Endothelial cell (in vitro differentiated cells): ENCODE data around the gene NUMBL. TPM values are rescaled to one million over a fixed set of nuclear protein-coding genes. Genes with fewer than 3 reads are reported as not detected.
"Not testable (repeated sequence)": the region's sequence is repeated elsewhere in the genome, so short reads cannot be mapped to it uniquely, and the experiment has no call there.

ENCODE experiments used
- DNase-seq: peaks from one replicate; pipeline ENCODE4 v3.0.0; 2021; ENCODE audit warnings: low spot score
- H3K27ac Mint-ChIP-seq: one replicate; pipeline ENCODE4 v1.8.0; 2021; ENCODE audit warnings: mixed read lengths, inconsistent platforms; ENCODE audit not compliant: unreplicated experiment
- H3K27me3 Mint-ChIP-seq: one replicate; pipeline ENCODE4 v1.8.0; 2021; ENCODE audit warnings: mild to moderate bottlenecking, moderate library complexity, mixed read lengths, inconsistent platforms; ENCODE audit not compliant: unreplicated experiment
- H3K36me3 Mint-ChIP-seq: one replicate; pipeline ENCODE4 v1.8.0; 2021; ENCODE audit warnings: mild to moderate bottlenecking, low read depth, mixed read lengths, inconsistent platforms; ENCODE audit not compliant: unreplicated experiment
- H3K4me1 Mint-ChIP-seq: one replicate; pipeline ENCODE4 v1.8.0; 2021; ENCODE audit warnings: mild to moderate bottlenecking, mixed read lengths, inconsistent platforms; ENCODE audit not compliant: unreplicated experiment
- H3K4me3 Mint-ChIP-seq: one replicate; pipeline ENCODE4 v1.8.0; 2021; ENCODE audit warnings: mild to moderate bottlenecking, mixed read lengths, inconsistent platforms; ENCODE audit not compliant: unreplicated experiment
- H3K9me3 Mint-ChIP-seq: one replicate; pipeline ENCODE4 v1.8.0; 2021; ENCODE audit warnings: mixed read lengths, inconsistent platforms; ENCODE audit not compliant: unreplicated experiment
- CTCF ChIP-seq: fragments of 200-600 bp; sonication (generic); IDR thresholded peaks from one replicate; pipeline ENCODE4 v1.5.0; 2021; ENCODE audit warnings: antibody characterized with exemption; ENCODE audit not compliant: unreplicated experiment
- total RNA-seq: library from RNA; stranded (reverse); fragmentation: NEBNext Ultra II Directional; extraction: Animal tissue kit (Norgen Biotek cat#: 25700); gene quantifications from one replicate; pipeline ENCODE4 v1.2.1, GENCODE V29; 2021; ENCODE audit not compliant: unreplicated experiment

Gene NUMBL
- total RNA-seq, 1 donor from 2014 or later = 10.0 TPM

DNA sequence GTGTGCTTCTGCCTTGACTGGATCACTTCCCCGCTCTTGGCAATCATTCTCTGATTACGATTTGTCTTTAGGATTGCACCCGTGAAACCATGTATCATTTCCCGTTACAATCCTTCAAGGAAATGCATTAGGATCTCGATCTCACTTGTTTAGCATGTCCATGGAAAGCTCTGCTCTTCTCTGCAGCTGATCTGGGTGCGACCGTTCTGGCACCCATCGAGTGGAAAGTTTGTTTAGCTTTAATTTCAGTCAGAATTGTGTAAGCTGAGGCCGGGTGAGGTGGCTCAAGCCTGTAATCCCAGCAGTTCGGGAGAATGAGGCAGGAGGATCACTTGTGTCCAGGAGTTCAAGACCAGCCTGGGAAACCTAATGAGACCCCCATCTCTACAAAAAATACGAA lies 30.9 kb downstream of the NUMBL start:
- H3K4me1 Mint-ChIP-seq = no peaks in the 10 kb centered on the region
- no peak for TF ChIP-seq CTCF
- no peak for DNase-seq

DNA sequence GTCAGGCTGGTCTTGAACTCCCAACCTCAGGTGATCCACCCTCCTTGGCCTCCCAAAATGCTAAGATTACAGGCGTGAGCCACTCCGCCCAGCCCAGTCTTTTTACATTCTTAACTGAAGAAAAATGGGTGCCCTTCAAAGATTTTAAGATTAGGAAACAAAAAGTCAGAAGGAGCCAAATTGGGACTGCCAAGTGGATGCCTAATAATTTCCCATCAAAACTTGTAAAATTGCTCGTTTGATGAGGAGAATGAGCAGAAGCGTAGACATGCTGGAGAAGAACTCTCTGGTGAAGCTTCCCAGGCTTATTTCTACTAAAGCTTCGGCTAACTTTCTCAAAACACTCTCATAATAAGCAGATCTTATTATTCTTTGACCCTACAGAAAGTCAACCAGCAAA lies 31.3 kb downstream of the NUMBL start:
- Mint-ChIP-seq H3K27me3 (no peaks in the 10 kb centered on the region), H3K4me1 (no peaks in the 10 kb centered on the region)

More for the DNA sequence above, 30.9 kb downstream of the NUMBL start:
- no peaks in the 10 kb centered on the region for H3K27me3 Mint-ChIP-seq
- no peaks in the 10 kb centered on the region for H3K36me3 Mint-ChIP-seq
- no peaks in the 10 kb centered on the region for H3K9me3 Mint-ChIP-seq
- H3K4me3 Mint-ChIP-seq = no peak overlapping the region
- no peak overlapping the region for H3K27ac Mint-ChIP-seq

DNA sequence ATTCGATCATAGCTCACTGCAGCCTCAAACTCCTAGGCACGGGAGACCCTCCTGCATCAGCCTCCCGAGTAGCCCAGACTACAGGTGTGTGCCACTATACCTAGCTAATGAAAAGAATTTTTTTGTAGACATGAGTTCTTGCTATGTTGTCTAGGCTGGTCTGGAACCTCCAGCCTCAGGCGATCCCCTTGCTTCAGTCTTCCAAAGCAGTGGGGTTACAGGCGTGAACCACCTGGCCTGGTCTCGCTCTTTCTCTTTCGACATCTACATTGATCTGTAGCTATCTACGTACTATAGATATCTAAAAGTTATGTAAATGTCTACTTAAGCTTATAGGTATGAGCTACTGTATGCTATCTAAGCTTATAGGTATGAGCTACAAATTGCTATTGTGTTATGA lies 32.4 kb downstream of the NUMBL start:
- Mint-ChIP-seq H3K4me1 (no peaks in the 10 kb centered on the region), H3K4me3 (no peak overlapping the region), H3K36me3 (no peaks in the 10 kb centered on the region), H3K27ac (no peak overlapping the region), H3K9me3 (no peaks in the 10 kb centered on the region), H3K27me3 (no peaks in the 10 kb centered on the region)
- no peak for TF ChIP-seq CTCF
- no peak for DNase-seq

More for the DNA sequence above, 31.3 kb downstream of the NUMBL start:
- DNase-seq = no peak
- Mint-ChIP-seq H3K27ac (no peak overlapping the region), H3K9me3 (no peaks in the 10 kb centered on the region), H3K36me3 (no peaks in the 10 kb centered on the region), H3K4me3 (no peak overlapping the region)
- TF ChIP-seq CTCF = no peak

- not testable (repeated sequence) for H3K36me3 Mint-ChIP-seq, H3K27me3 Mint-ChIP-seq, H3K4me3 Mint-ChIP-seq, H3K4me1 Mint-ChIP-seq, H3K9me3 Mint-ChIP-seq, H3K27ac Mint-ChIP-seq, DNase-seq
Measured at GRCh38 chr19:40655684-40656083, 34.8 kb downstream of the NUMBL start.

DNA sequence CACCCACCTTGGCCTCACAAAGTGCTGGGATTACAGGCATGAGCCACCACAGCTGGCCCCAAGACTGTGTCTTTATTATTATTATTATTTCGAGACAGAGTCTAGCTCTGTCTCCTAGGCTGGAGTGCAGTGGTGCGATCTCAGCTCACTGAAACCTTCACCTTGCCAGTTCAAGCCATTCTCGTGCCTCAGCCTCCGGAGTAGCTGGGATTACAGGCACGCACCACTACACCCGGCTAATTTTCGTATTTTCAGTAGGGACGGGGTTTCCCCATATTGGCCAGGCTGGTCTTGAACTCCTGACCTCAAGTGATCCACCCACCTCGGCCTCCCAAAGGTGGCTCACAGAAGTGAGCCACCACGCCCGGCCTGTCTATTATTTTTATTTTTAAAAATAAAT lies 38.1 kb downstream of the NUMBL start:
- H3K36me3 Mint-ChIP-seq, H3K27me3 Mint-ChIP-seq, H3K9me3 Mint-ChIP-seq, H3K27ac Mint-ChIP-seq, DNase-seq, H3K4me1 Mint-ChIP-seq, H3K4me3 Mint-ChIP-seq: not testable (repeated sequence)

- no peak for TF ChIP-seq CTCF
Measured at GRCh38 chr19:40650749-40651305, 39.6 kb downstream of the NUMBL start.

GRCh38 chr19:40649903-40650675 lies 40.4 kb downstream of the NUMBL start:
- H3K36me3 Mint-ChIP-seq, H3K27ac Mint-ChIP-seq, H3K27me3 Mint-ChIP-seq, H3K4me3 Mint-ChIP-seq, H3K9me3 Mint-ChIP-seq, DNase-seq, H3K4me1 Mint-ChIP-seq: not testable (repeated sequence)

More at GRCh38 chr19:40650749-40651305, 39.6 kb downstream of the NUMBL start:
- Mint-ChIP-seq H3K4me3 (no peak overlapping the region), H3K27ac (no peak overlapping the region), H3K4me1 (no peaks in the 10 kb centered on the region), H3K36me3 (no peaks in the 10 kb centered on the region), H3K9me3 (no peaks in the 10 kb centered on the region), H3K27me3 (peaks cover 3% of the 10 kb centered on the region)
- no peak for DNase-seq
